SHP77 (cell line): ENCODE measurements around the gene PPM1D.

Source experiments
- DNase-seq, 2 experiments: peaks; one replicate each; lab custom pipeline; 2025; lab: John Stamatoyannopoulos, UW

The PPM1D gene

DNA sequence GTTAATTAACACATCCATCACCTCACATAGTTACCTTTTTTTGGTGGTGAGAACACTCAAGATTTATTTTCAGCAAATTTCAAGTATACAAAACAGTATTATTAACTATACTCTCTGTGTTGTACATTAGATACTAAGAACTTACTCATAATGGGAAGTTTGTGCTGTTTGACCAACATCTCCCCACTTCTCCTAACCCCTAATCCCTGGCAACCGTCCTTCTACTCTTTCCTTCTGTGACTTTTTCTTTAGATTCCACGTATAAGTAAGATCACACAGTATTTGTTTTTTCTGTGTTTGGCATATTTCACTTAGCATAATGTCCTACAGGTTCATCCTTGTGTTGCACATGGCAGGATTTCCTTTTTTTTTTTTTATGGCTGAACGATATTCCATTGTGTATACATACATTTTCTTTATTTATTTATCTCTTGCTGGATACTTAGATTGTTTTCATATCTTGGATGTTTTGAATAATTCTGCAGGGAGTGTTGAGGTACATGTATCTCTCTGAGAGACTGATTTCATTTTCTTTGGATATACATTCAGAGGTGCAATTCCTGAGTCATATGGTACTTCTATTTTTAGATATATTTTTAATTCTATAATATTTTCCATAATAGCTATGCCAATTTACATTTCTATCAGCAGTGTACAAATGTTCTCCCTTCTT lies 19.0 kb downstream of the PPM1D start:
- DNase-seq = no peak

- DNase-seq = no peak
These were observed 23.0 kb downstream of the PPM1D start for GRCh38 chr17:60622961-60623360.

DNA sequence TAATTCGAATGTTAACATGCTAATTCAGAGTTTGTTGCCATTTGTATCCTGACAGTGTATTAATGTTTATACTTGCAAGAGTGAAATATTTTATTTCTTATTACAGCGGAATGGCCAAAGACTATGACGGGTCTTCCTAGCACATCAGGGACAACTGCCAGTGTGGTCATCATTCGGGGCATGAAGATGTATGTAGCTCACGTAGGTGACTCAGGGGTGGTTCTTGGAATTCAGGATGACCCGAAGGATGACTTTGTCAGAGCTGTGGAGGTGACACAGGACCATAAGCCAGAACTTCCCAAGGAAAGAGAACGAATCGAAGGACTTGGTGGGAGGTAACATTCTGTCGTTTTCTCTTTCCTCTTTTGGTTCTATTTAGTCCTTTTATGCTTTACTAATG lies 23.4 kb downstream of the PPM1D start:
- DNase-seq = no peak

DNA sequence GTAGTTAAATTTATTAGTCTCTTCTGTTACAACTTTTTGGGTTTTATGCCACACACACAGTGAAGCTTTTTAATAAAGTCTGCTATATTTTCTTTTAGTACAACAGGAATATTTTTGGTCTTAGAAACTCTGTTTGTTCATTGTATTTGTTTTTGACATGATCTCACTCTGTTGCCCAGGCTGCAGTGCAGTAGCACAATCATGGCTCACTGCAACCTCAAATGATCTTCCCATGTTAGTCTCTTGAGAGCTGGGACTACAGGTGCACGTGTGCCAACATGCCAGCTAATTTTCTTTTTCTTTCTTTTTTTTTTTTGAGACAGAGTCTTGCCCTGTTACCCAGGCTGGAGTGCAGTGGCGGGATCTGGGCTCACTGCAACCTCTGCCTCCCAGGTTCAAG lies 27.1 kb downstream of the PPM1D start:
- no peak for DNase-seq

DNA sequence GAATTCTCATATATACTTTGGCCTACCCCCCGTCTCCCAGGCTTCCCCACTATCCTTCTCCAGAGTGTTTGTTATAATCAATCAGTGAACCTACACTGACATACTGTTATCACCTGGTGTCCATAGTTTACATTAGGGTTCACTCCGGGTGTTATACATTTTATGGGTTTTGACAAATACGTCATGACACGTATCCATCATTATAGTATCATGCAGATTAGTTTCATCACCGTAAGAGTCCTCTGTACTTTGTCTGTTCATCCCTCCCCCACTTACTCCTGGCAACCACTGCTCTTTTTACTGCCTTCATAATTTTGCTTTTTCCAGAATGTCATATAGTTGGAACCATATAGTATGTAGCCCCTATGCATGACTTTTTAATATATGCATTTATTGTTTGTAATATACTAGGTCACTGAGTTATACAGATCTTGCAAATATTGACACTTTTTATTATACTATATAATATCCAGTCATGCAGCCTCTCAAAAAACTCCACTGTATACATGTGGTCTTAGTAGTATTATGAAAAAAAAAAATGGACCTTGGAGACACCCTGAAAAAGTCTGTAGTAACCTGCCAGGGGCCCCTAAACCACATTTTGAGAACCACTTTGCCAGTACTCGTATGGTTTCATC lies 28.4 kb downstream of the PPM1D start:
- DNase-seq = no peak

GRCh38 chr17:60629120-60629519 lies 29.1 kb downstream of the PPM1D start:
- no peak for DNase-seq

GRCh38 chr17:60630352-60630751 lies 30.4 kb downstream of the PPM1D start:
- no peak for DNase-seq

GRCh38 chr17:60631119-60631518 lies 31.1 kb downstream of the PPM1D start:
- DNase-seq = no peak

GRCh38 chr17:60637683-60638082 lies 37.7 kb downstream of the PPM1D start:
- no peak for DNase-seq

DNA sequence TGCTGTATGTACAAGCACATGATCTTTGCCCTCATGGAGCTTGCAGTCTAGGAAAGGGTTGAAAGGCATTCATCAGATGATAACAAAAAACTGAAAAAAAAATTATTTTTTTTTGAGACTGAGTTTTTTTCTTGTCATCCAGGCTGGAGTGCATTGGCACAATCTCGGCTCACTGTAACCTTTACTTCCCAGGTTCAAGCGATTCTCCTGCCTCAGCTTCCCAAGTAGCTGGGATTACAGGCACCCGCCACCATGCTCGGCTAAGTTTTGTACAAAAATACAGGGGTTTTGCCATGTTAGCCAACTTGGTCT lies 39.0 kb downstream of the PPM1D start:
- DNase-seq = no peak

DNA sequence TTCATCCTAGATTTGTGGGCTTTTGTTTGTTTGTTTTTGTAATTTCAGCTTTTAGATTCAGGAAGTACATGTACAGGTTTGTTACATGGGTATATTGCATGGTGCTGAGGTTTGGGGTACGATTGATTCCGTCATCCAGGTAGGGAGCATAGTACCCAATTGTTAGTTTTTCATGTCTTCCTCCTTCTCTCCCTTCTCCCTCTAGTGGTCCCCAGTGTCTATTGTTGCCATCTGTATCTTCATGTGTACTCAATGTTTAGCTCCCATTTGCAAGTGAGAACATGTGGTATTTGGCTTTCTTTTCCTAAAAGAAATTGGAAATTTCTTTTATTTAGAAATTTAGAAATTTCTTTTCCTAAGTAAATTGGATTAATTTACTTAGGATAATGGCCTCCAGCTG lies 40.5 kb downstream of the PPM1D start:
- peak in 1 of 2 experiments; percentile 12 for DNase-seq

DNA sequence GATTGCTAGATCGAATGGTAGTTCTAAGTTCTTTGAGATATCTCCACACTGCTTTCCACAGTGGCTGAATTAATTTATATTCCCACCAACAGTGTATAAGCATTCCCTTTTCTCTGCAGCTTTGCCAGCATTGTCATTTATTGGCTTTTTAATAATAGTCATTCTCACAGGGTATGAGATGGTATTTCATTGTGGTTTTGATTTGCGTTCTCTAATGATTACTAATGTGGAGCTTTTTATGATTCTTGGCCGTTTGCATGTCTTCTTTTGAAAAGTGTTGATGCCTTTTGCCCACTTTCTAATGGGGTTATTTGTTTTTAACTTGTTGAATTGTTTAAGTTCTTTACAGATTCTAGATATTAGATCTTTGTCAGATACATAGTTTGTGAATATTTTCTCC lies 41.1 kb downstream of the PPM1D start:
- no peak for DNase-seq

GRCh38 chr17:60641810-60642220 lies 41.8 kb downstream of the PPM1D start:
- DNase-seq = peak; percentile 70 to 72

- no peak for DNase-seq
These were observed 46.0 kb downstream of the PPM1D start for GRCh38 chr17:60645918-60646523.

DNA sequence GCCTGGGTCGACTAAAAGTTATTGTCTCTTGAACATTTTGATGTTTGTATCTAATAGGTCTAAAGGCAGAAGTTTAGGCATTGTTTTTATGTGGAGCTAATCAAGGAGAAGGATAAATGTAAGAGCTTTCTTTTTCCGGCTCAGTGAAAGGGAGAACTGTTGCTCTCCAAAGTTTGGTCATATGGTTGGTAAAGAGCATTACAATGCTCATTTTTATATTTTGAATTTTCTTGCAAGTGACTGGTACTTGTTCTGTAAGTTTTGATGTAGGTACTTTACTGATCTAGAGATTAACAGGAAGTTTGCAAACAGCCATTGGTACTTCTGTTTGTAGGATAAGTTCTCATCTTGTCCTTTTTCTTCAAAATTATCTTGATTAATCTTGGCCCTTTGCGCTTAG lies 46.7 kb downstream of the PPM1D start:
- DNase-seq = no peak

DNA sequence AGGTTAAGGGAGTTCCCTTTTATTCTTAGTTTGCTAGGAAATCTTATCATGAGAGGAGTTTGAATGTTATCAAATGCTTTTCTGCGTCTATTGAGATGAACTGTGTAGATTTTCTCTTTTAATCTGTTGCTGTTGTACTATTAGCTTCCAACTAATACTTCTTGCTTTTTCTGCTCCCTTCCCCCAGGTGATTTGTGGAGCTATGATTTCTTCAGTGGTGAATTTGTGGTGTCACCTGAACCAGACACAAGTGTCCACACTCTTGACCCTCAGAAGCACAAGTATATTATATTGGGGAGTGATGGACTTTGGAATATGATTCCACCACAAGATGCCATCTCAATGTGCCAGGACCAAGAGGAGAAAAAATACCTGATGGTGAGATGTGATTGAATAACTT lies 47.7 kb downstream of the PPM1D start:
- no peak for DNase-seq

DNA sequence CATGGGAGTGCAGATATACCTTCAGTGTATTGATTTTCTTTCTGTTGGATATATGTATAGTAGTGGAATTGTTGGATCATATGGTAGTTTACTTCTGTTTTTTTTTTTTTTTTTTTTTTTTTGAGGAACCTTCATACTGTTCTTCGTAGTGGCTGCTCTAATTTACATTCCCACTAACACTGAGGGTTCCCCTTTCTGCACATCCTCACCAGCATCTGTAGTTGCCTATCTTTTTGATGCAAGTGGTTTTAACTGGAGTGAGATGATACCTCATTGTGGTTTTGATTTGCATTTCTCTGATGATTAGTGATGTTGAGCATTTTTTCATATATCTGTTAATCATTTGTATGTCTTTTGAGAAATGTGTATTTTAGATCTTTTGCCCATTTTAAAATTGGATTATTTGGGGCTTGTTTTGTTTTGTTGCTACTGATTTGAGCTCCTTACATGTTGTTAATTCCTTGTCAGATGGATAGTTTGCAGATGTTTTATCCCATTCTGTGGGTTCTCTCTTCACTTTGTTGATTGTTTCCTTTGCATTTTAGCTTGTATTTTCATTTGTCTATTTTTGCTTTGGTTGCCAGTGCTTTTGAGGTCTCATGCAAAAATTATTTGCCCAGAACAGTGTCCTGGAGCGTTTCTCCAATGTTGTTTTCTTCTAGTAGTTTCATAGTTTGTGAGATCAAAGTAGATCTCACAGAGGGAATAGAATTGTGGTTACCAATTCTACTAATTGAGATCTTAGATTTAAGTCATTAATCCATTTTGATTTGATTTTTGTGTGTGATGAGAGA lies 52.7 kb downstream of the PPM1D start:
- DNase-seq = no peak

- DNase-seq = no peak
These were observed 53.6 kb downstream of the PPM1D start for GRCh38 chr17:60653569-60653968.

DNA sequence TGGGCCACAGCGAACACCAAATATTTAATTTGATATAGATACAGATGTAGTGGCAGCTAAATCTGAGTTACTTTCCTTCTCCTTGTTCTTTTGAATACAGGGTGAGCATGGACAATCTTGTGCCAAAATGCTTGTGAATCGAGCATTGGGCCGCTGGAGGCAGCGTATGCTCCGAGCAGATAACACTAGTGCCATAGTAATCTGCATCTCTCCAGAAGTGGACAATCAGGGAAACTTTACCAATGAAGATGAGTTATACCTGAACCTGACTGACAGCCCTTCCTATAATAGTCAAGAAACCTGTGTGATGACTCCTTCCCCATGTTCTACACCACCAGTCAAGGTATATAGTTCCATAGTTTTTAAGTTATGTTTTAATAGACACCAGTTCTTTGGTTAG lies 56.5 kb downstream of the PPM1D start:
- DNase-seq = no peak

GRCh38 chr17:60659156-60659555 lies 59.2 kb downstream of the PPM1D start:
- no peak for DNase-seq

DNA sequence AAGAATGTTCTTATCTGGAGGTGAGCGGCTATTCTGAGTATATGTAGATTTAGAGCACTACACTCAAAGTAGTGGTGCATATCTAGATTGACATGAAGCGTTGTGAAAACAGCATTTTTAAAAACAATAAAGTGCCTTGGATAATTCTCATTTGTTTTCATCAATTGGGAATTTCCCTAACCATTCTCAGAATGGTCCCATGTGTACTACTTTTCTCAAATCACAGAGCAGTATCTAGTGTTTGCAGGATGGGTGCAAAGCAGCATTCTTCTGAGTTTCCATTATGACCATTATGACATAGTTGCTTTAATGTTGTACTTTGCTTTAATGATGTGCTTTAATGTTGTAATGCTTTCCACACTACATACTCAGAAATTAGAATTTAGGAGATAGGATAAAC lies 61.5 kb downstream of the PPM1D start:
- no peak for DNase-seq

DNA sequence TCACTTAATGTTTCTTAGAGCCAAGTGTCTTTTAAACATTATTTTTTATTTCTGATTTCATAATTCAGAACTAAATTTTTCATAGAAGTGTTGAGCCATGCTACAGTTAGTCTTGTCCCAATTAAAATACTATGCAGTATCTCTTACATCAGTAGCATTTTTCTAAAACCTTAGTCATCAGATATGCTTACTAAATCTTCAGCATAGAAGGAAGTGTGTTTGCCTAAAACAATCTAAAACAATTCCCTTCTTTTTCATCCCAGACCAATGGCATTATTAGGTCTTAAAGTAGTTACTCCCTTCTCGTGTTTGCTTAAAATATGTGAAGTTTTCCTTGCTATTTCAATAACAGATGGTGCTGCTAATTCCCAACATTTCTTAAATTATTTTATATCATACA lies 64.0 kb downstream of the PPM1D start:
- no peak for DNase-seq

DNA sequence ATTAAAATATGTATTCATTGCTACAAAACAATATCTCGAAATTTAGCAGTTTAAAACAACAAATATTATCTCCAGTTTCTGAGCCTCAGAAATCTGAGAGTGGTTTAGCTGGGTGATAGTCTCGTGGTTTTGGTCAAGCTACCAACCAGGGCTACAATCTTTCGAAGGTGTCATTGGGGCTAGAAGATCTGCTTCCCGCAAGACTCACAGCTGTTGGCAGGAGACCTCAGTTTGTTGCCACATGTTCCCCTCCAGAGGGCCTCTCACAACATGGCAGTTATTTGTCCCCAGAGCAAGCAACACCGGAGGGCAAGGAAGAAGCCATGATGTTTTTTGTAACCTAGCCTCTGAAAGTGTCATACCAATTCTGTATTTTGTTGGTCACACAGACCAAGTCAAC lies 65.6 kb downstream of the PPM1D start:
- DNase-seq = no peak
